NT2/D1 (cell line): ENCODE results near the gene KDR.

ENCODE experiments used
- DNase-seq: peaks from one replicate; pipeline ENCODE4 v3.0.0-alpha.2; 2011; ENCODE audit warnings: low read depth, low spot score
- H3K27me3 ChIP-seq: 2 replicates; pipeline ENCODE4 v1.6.0; 2011; ENCODE audit warnings: mild to moderate bottlenecking; ENCODE audit not compliant: insufficient read length, insufficient read depth
- H3K36me3 ChIP-seq: 2 replicates; pipeline ENCODE4 v1.6.1; 2011; ENCODE audit warnings: mild to moderate bottlenecking, low read length, mixed read lengths; ENCODE audit not compliant: insufficient read depth, insufficient read length
- H3K4me1 ChIP-seq: 2 replicates; pipeline ENCODE4 v1.5.1; 2011; ENCODE audit not compliant: insufficient read depth, insufficient read length
- H3K4me3 ChIP-seq: 2 replicates; pipeline ENCODE4 v1.5.1; 2011; ENCODE audit warnings: low read depth; ENCODE audit not compliant: insufficient read length
- H3K9ac ChIP-seq: 2 replicates; pipeline ENCODE4 v1.6.0; 2011; ENCODE audit warnings: low read depth; ENCODE audit not compliant: insufficient read length
- H3K9me3 ChIP-seq: 2 replicates; pipeline ENCODE4 v1.5.1; 2011; ENCODE audit warnings: mild to moderate bottlenecking, low read length; ENCODE audit not compliant: insufficient read depth
- SUZ12 ChIP-seq: IDR thresholded peaks from 2 replicates; pipeline ENCODE4 v1.6.1; 2011; ENCODE audit not compliant: insufficient read length, insufficient read depth; ENCODE audit errors: extremely low read depth
- YY1 ChIP-seq: IDR thresholded peaks from 2 replicates; pipeline ENCODE4 v1.6.1; 2011; ENCODE audit not compliant: insufficient read length, insufficient read depth
- ZNF274 ChIP-seq: IDR thresholded peaks from 2 replicates; pipeline ENCODE4 v1.6.1; 2011; ENCODE audit warnings: mild to moderate bottlenecking, low read depth, low read length

The KDR gene

DNA sequence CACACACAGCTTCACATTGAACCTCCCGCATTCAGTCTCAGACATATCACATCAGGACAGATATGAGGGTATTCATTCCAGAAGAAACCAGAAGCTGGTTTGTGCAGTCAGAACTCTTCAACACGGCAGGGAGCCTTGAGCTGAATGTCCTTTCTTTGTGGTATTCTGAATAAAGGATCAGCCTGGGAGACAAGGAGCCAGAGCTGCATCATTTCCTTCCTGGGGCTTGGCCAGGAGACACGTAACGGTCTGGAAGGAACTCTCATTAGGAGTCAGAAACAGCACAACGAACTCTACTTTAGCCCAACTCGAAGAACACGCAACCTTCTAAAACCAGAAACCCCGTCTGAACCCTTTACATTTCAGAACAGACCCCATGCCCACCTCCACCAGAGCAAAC, 46.4 kb downstream of the KDR start:
- H3K36me3 ChIP-seq: no peaks in the 10 kb centered on the region
- H3K4me3 ChIP-seq: no peak overlapping the region
- H3K27me3 ChIP-seq: no peaks in the 10 kb centered on the region
- no peak for DNase-seq
- no peaks in the 10 kb centered on the region for H3K9me3 ChIP-seq
- no peak overlapping the region for H3K9ac ChIP-seq
- TF ChIP-seq SUZ12: no peak
- TF ChIP-seq YY1: no peak
- TF ChIP-seq ZNF274: no peak
- no peaks in the 10 kb centered on the region for H3K4me1 ChIP-seq

DNA sequence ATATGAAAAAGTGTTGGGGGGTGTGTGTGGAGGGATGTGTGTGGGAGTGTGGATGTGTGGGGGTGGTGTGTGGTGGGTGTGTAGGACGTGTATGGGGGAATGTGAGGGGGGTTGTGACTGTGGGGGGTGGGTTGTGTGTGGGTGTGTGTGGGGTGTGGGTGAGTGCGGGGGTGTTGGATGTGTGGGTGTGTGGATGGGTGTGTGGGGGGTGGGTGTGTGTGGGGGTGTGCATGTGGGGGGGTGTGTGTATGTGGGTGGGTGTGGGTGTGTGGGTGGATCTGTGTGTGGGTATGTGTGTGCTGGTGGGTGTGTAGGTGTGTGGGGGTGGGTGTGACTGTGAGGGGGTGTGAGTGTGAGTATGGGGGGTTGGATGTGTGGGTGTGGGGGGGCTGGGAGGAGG, 47.8 kb downstream of the KDR start:
- no peak for DNase-seq
- Histone ChIP-seq H3K27me3 (no peaks in the 10 kb centered on the region), H3K9ac (no peak overlapping the region), H3K9me3 (no peaks in the 10 kb centered on the region), H3K4me3 (no peak overlapping the region), H3K36me3 (no peaks in the 10 kb centered on the region), H3K4me1 (no peaks in the 10 kb centered on the region)
- TF ChIP-seq SUZ12: no peak
- TF ChIP-seq ZNF274: no peak
- TF ChIP-seq YY1: no peak

DNA sequence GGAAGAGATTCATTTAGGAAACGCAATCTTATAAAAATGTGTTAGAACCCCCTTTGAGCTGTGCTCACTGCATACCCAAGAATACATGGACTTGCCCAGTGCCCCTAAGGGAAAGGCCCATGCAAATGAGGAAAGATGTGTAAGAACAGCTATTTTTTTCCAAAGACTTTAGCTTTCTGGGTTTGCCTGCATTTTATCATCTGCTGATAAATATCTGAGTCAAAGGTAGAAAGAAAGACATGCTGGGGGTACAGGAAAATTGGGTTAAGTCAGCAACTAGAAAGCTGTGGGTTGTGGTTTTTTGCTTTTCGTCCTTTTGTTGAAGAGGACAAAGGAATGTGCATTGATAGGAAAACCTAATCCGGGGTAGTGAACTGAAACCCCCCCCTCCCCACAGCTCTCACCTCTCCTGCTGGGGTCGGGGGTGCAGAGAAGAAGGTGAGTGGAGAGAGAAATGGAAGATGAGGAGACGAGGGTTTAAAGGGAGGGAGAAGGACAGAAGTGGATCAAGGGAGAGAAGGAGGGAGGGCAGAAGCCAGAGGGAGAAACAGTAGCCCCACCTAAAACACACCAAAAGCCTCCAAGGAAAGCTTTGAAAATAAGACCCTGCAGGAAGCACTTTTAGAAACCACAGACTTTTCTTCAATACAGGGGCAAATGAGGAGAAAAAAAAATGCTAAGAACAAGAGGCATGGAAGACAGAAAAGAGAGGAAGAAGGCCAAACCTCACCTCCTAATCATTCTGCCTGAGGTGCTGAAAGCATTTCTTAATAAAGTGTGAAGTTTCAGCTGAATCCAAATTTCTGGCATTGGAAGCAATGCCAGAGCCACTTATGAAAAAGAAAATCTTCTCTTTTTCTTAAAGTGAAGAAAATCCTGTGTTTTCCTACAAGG, 49.3 kb downstream of the KDR start:
- H3K36me3 ChIP-seq: no peaks in the 10 kb centered on the region
- DNase-seq: no peak
- H3K27me3 ChIP-seq: no peaks in the 10 kb centered on the region
- TF ChIP-seq SUZ12 (no peak), YY1 (no peak), ZNF274 (no peak)
- H3K4me3 ChIP-seq: no peak overlapping the region
- no peaks in the 10 kb centered on the region for H3K9me3 ChIP-seq
- no peak overlapping the region for H3K9ac ChIP-seq
- no peaks in the 10 kb centered on the region for H3K4me1 ChIP-seq

DNA sequence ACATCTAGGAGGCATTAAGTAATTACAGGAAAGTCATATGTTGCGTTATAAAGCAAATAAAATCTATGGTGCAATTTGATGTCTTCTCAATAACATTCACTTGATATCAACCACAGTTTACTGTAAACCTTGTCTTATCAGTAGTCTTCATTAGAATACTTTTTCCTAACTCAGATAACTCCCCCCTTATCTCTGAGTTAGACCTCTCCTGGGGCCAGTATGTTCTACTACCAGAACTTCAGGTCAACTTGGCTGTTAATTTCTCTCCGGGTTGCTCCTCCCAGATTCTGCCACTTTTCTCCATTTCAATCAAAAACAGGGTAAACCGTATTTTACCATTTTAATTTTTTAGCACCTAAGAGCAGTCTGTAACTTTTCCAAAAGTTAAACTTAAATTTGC, 50.0 kb downstream of the KDR start:
- H3K9ac ChIP-seq: no peak overlapping the region
- DNase-seq: no peak
- H3K9me3 ChIP-seq: no peaks in the 10 kb centered on the region
- H3K36me3 ChIP-seq: no peaks in the 10 kb centered on the region
- TF ChIP-seq SUZ12: no peak
- TF ChIP-seq YY1: no peak
- TF ChIP-seq ZNF274: no peak
- no peaks in the 10 kb centered on the region for H3K27me3 ChIP-seq
- H3K4me3 ChIP-seq: no peak overlapping the region
- H3K4me1 ChIP-seq: no peaks in the 10 kb centered on the region

DNA sequence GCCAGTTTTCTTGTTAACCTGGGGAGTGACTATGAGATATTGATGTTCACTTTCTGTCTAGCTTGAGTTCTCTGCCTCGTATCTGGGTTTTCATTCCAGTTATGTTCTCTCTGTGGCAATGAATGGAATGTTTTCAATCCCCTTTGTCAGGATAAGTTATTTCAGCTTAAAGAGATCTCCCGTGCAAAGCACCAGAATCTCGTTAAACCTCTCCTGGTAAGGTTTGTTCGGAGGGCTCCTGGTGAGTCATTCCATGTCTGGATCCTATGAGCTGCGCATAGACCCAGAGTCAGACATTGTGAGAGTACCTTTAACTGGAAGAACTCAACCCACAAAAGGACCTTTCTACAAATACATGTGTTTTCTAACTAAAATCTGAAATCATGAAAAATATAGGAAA, 51.0 kb downstream of the KDR start:
- DNase-seq: no peak
- Histone ChIP-seq H3K9ac (no peak overlapping the region), H3K27me3 (no peaks in the 10 kb centered on the region), H3K4me3 (no peak overlapping the region), H3K9me3 (no peaks in the 10 kb centered on the region), H3K36me3 (no peaks in the 10 kb centered on the region), H3K4me1 (no peaks in the 10 kb centered on the region)
- no peak for TF ChIP-seq YY1
- TF ChIP-seq ZNF274: no peak
- no peak for TF ChIP-seq SUZ12

DNA sequence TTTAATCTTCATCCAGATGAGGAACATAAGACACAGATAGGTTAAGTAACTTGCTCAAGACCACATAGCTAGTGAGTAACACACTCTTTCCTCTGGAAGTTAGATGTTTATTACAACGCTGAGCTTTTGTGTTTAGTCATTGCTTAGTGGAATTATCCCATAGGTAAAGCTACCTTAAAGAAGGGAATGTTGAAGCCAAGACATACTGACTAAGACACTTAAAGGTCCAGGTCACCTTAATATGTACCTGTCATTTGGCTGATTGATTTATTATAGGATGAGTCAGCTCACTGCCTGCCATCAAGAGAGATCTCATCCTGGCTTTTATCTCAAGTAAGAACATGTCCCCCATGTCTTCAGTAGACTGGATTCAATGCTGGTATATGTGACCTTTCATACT, 53.4 kb downstream of the KDR start:
- no peak for DNase-seq
- no peak overlapping the region for H3K9ac ChIP-seq
- no peaks in the 10 kb centered on the region for H3K36me3 ChIP-seq
- H3K4me3 ChIP-seq: no peak overlapping the region
- H3K9me3 ChIP-seq: no peaks in the 10 kb centered on the region
- H3K4me1 ChIP-seq: no peaks in the 10 kb centered on the region
- TF ChIP-seq YY1: no peak
- no peak for TF ChIP-seq ZNF274
- TF ChIP-seq SUZ12: no peak
- no peaks in the 10 kb centered on the region for H3K27me3 ChIP-seq

DNA sequence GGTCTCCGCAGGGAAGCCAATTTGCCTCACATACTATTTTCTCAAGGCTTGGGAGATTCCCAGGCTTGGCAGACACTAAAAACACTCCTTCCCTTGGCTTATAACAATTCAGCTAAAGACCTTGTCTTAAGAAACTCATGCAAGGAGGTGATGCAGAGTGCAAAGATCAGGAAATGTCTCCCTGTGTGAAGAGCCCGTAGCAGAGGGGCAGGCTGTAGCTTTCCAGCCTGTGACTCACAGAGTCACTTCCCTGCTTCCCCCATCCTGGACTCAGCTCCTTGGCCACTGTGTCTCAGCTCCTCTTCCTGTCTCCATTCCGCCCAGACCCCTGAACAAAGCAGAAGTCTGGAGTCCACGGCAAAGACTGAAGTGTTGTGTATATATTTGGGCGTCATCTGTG, 56.1 kb downstream of the KDR start:
- no peak overlapping the region for H3K9ac ChIP-seq
- no peak for DNase-seq

More for the DNA sequence above, 56.1 kb downstream of the KDR start:
- H3K9me3 ChIP-seq: no peaks in the 10 kb centered on the region
- no peak overlapping the region for H3K4me3 ChIP-seq
- H3K4me1 ChIP-seq: no peaks in the 10 kb centered on the region
- H3K36me3 ChIP-seq: no peaks in the 10 kb centered on the region
- H3K27me3 ChIP-seq: no peaks in the 10 kb centered on the region
- TF ChIP-seq YY1 (no peak), SUZ12 (no peak), ZNF274 (no peak)
